ENCODE measurements around the gene MCMBP. TPM values are rescaled to one million over a fixed set of nuclear protein-coding genes. Genes with fewer than 3 reads are reported as not detected.

The MCMBP gene
- total RNA-seq, 1 experiment from 2014 or later: 38.2 TPM

DNA sequence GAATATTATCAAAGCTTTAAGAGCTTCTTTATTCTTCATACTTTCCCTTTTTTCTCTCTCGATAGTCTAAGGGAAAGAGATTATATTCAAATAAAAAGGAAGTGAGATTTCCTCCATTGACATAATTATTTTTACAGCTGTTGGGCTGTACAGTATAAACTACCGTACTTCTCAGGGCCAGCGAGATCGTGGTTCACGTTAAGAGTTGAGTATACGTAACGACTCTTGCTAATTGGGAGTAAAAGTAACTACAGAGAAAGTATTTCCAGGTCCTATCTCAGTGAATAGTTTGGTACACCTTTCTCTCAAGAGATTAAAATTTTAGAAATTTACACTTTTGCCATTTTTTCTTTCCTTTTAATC, 89.0 kb downstream of the MCMBP start:
- Histone ChIP-seq H2AFZ (ENCODE audit: low read length) (peak overlapping the region; percentile 79; the same call in 1 of the 2 replicates), H3K4me1 (ENCODE audit: low read length) (peaks cover 21% of the 10 kb centered on the region), H3K9ac (ENCODE audit: low read length) (no peak overlapping the region), H3K9me2 (replicated peaks; ENCODE audit: insufficient read depth, low read length) (no peaks in the 10 kb centered on the region), H3K27me3 (ENCODE audit: low read length) (no peaks in the 10 kb centered on the region), H3K4me3 (ENCODE audit: low read length) (peak overlapping the region; percentile 31; the same call in 1 of the 2 replicates), H3K79me2 (ENCODE audit: low read length) (no peaks in the 10 kb centered on the region), H3K27ac (ENCODE audit: low read length) (no peak overlapping the region), H4K20me1 (ENCODE audit: insufficient read depth, low read depth, low read length) (no peaks in the 10 kb centered on the region), H3K4me2 (ENCODE audit: low read depth, low read length, poor library complexity, severe bottlenecking) (peak overlapping the region; percentile 63), H3K36me3 (ENCODE audit: insufficient read depth, low read length) (no peaks in the 10 kb centered on the region), H3K9me3 (ENCODE audit: low read length) (no peaks in the 10 kb centered on the region)
- no peak for DNase-seq

DNA sequence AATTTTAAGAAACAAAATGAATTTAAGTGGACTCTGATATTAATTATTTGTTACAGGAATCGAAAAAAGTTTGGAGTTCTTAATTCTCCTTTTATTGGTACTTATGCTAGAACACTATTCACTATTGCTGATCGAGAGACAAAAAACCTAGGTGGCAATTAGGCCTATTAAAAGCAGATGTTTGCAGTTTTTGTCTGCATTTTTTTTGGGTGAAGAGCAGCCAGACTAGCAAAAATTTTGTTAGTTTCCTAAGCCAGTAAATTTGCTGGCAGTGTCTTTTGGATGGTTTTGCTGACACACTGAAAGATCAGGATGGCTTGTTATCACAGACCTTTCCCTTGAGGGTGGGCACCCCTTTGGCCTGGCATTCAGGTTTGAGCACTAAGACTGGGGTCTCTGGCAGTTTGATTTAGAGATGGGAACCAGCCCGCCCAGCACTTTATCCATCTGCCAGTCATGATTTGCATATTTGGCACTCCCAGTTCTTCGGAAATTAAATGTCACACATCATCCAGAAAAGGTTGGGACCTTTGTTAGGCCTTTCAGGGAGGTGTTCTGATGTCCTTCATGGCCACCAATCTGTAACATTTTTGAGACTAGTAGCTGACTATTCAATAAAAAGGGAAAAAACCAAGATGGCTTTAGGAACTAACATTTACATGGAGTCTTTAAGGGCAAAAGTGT, 89.5 kb downstream of the MCMBP start:
- Histone ChIP-seq H3K9me2 (replicated peaks; ENCODE audit: insufficient read depth, low read length) (no peaks in the 10 kb centered on the region), H3K79me2 (ENCODE audit: low read length) (no peaks in the 10 kb centered on the region), H3K4me2 (ENCODE audit: low read depth, low read length, poor library complexity, severe bottlenecking) (peak overlapping the region; percentile 63), H2AFZ (ENCODE audit: low read length) (peak overlapping the region; percentile 79; the same call in 1 of the 2 replicates), H3K9ac (ENCODE audit: low read length) (no peak overlapping the region), H4K20me1 (ENCODE audit: insufficient read depth, low read depth, low read length) (no peaks in the 10 kb centered on the region), H3K27ac (ENCODE audit: low read length) (no peak overlapping the region), H3K4me1 (ENCODE audit: low read length) (peaks cover 21% of the 10 kb centered on the region), H3K9me3 (ENCODE audit: low read length) (no peaks in the 10 kb centered on the region), H3K36me3 (ENCODE audit: insufficient read depth, low read length) (no peaks in the 10 kb centered on the region), H3K27me3 (ENCODE audit: low read length) (no peaks in the 10 kb centered on the region), H3K4me3 (ENCODE audit: low read length) (peak overlapping the region; percentile 31; the same call in 1 of the 2 replicates)
- DNase-seq: no peak

DNA sequence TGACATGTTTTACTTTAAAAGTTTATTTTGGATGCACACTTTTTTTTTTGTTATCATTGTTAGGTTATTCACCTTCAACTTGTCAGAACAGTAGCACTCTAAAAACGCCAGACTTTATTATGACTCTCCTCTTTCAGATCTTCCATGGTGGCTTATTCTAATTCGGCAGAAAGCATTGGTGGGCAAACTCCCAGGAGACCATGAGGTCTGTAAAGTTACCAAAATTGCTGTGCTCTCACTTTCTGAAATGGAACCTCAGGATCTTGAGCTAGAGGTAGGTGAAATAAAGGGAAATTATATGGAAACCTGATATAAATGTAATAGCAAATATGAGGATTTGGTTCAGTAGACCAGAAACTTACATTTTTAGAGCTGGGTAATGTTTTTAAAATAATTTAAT, 91.1 kb downstream of the MCMBP start:
- no peaks in the 10 kb centered on the region for H3K36me3 ChIP-seq (ENCODE audit: insufficient read depth, low read length)
- H3K4me3 ChIP-seq (ENCODE audit: low read length): no peak overlapping the region
- no peak overlapping the region for H2AFZ ChIP-seq (ENCODE audit: low read length)
- no peak overlapping the region for H3K9ac ChIP-seq (ENCODE audit: low read length)
- DNase-seq: no peak
- no peaks in the 10 kb centered on the region for H4K20me1 ChIP-seq (ENCODE audit: insufficient read depth, low read depth, low read length)
- no peak overlapping the region for H3K27ac ChIP-seq (ENCODE audit: low read length)
- H3K27me3 ChIP-seq (ENCODE audit: low read length): no peaks in the 10 kb centered on the region
- no peaks in the 10 kb centered on the region for H3K9me2 ChIP-seq (replicated peaks; ENCODE audit: insufficient read depth, low read length)
- peaks cover 21% of the 10 kb centered on the region for H3K4me1 ChIP-seq (ENCODE audit: low read length)
- no peaks in the 10 kb centered on the region for H3K79me2 ChIP-seq (ENCODE audit: low read length)
- no peaks in the 10 kb centered on the region for H3K9me3 ChIP-seq (ENCODE audit: low read length)
- H3K4me2 ChIP-seq (ENCODE audit: low read depth, low read length, poor library complexity, severe bottlenecking): no peak overlapping the region

DNA sequence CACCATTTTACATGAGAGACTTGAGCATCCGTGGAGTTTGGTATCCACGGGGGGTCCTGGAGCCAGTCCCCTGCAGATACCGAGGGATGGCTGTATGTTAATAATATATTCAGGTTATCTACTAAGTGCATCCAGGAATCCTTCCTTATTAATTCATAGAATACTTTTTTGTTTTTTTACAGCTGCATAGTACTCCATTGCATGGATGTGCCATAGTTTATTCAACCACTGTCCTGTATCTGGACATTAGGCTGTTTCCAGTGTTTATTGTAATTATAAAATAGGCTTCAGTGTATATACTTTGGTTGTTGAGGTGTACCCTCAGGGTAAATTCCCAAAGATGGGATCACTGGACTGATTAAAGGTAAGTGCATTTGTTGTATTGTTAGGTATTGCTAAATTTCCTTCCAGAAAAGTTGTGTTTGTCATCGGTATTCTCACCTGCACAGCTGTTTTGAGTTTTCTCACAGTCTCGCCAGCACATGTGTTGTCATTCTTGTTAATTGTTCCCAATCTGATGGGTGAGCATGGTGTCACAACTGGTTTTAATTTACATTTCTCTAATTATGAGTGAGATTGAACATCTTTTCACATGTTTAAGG, 91.7 kb downstream of the MCMBP start:
- Histone ChIP-seq H3K9me2 (replicated peaks; ENCODE audit: insufficient read depth, low read length) (no peaks in the 10 kb centered on the region), H3K36me3 (ENCODE audit: insufficient read depth, low read length) (no peaks in the 10 kb centered on the region), H4K20me1 (ENCODE audit: insufficient read depth, low read depth, low read length) (no peaks in the 10 kb centered on the region), H2AFZ (ENCODE audit: low read length) (no peak overlapping the region), H3K4me3 (ENCODE audit: low read length) (no peak overlapping the region), H3K9me3 (ENCODE audit: low read length) (no peaks in the 10 kb centered on the region), H3K79me2 (ENCODE audit: low read length) (no peaks in the 10 kb centered on the region), H3K27me3 (ENCODE audit: low read length) (no peaks in the 10 kb centered on the region), H3K4me1 (ENCODE audit: low read length) (peaks cover 21% of the 10 kb centered on the region), H3K9ac (ENCODE audit: low read length) (no peak overlapping the region), H3K27ac (ENCODE audit: low read length) (no peak overlapping the region), H3K4me2 (ENCODE audit: low read depth, low read length, poor library complexity, severe bottlenecking) (no peak overlapping the region)
- DNase-seq: no peak

Other genes with a start within 250 kb of the MCMBP start
- 0.97 and 1.4 TPM in 2 replicates for gene BAG3, start 221.5 kb downstream of the MCMBP start, total RNA-seq (2014; rRNA removed; shearing (Covaris generic); ENCODE audit: low replicate concordance)
- 2.5 and 5.6 TPM in 2 replicates for gene INPP5F, start 146.8 kb downstream of the MCMBP start, total RNA-seq (2014; rRNA removed; shearing (Covaris generic); ENCODE audit: low replicate concordance)
- 32.0 and 33.2 TPM in 2 replicates for gene SEC23IP, start 19.9 kb upstream of the MCMBP start, total RNA-seq (2014; rRNA removed; shearing (Covaris generic); ENCODE audit: low replicate concordance)